ENCODE data around the gene VDR. TPM values are rescaled to one million over a fixed set of nuclear protein-coding genes. Genes with fewer than 3 reads are reported as not detected.

The VDR gene
- polyA plus RNA-seq (2013, experiment 1 of 2), result 11.0 TPM
- polyA plus RNA-seq (2013, experiment 2 of 2), result 10.0 TPM

GRCh38 chr12:47904713-47905709 is at the start of gene VDR:
Gene VDR, minus strand, starts transcription at chr12:47904994. Its CDS starts 25,881 bp downstream, at chr12:47879113.
- H3K23ac ChIP-seq (ENCODE audit: low read length in 2 of 2), result peak within 1 kb of the TSS in 1 of 2 experiments; percentile 16
- H3K4ac ChIP-seq (ENCODE audit: low read depth in 1 of 2, low read length in 2 of 2), result peak within 1 kb of the TSS; percentile 9 to 50
- peak within 1 kb of the TSS in 1 of 2 experiments; percentile 37 for H3K14ac ChIP-seq (ENCODE audit: low read length in 2 of 2)
- H2BK120ac ChIP-seq (ENCODE audit: low read depth, low read length), result peak within 1 kb of the TSS; percentile 35
- H3K18ac ChIP-seq (ENCODE audit: low read depth in 1 of 2, low read length in 2 of 2), result peak within 1 kb of the TSS; percentile 37 to 63
- H3K79me1 ChIP-seq (replicated peaks; ENCODE audit: low read length, poor library complexity, severe bottlenecking), result peaks cover 3% of the 10 kb centered on the region
- H3K4me3 ChIP-seq (ENCODE audit: insufficient read depth in 1 of 2, low read depth in 1 of 2, low read length in 2 of 2), result peak within 1 kb of the TSS; percentile 52 to 88
- H3K4me2 ChIP-seq (ENCODE audit: low read length, poor library complexity, severe bottlenecking), result peak within 1 kb of the TSS; percentile 97
- peaks cover 20 to 21% of the 10 kb centered on the region in 2 experiments for H3K27me3 ChIP-seq (ENCODE audit: control insufficient read depth in 1 of 2, insufficient read depth in 1 of 2, low read length in 2 of 2)
- no peak within 1 kb of the TSS for H2BK5ac ChIP-seq (ENCODE audit: low read depth, low read length, poor library complexity, severe bottlenecking)
- H3K27ac ChIP-seq (ENCODE audit: low read length, poor library complexity, severe bottlenecking), result no peak within 1 kb of the TSS
- peak within 1 kb of the TSS in 1 of 2 experiments; percentile 70 for H2BK12ac ChIP-seq (ENCODE audit: low read length in 2 of 2)
- H4K91ac ChIP-seq (ENCODE audit: low read length), result peak within 1 kb of the TSS; percentile 77
- H3K4me1 ChIP-seq (ENCODE audit: control insufficient read depth, insufficient read depth, low read depth, low read length), result peaks cover 26% of the 10 kb centered on the region
- peak within 1 kb of the TSS; percentile 74 for H2AFZ ChIP-seq (ENCODE audit: low read depth, low read length)
- H2AK5ac ChIP-seq (ENCODE audit: low read length, severe bottlenecking), result no peak within 1 kb of the TSS
- H2BK15ac ChIP-seq (ENCODE audit: low read depth, poor library complexity, severe bottlenecking), result peak within 1 kb of the TSS; percentile 60
- 2% methylated on average over 56 of the region's 79 CpGs for WGBS
- DNase-seq, result peak; percentile 79
- peak within 1 kb of the TSS; percentile 79 for H4K8ac ChIP-seq (ENCODE audit: low read length)
- peaks cover 0 to 6% of the 10 kb centered on the region in 2 experiments for H3K36me3 ChIP-seq (ENCODE audit: control insufficient read depth in 1 of 2, insufficient read depth in 2 of 2, low read depth in 1 of 2, low read length in 2 of 2)
- H3K9me3 ChIP-seq (ENCODE audit: control insufficient read depth, low read length), result no peaks in the 10 kb centered on the region
- H3K9ac ChIP-seq (ENCODE audit: low read length), result peak within 1 kb of the TSS; percentile 84

- Histone ChIP-seq H3K18ac (ENCODE audit: low read depth in 1 of 2, low read length in 2 of 2) (no peak overlapping the region), H3K27ac (ENCODE audit: low read length, poor library complexity, severe bottlenecking) (no peak overlapping the region), H2BK5ac (ENCODE audit: low read depth, low read length, poor library complexity, severe bottlenecking) (no peak overlapping the region), H3K4me2 (ENCODE audit: low read length, poor library complexity, severe bottlenecking) (no peak overlapping the region), H3K9ac (ENCODE audit: low read length) (no peak overlapping the region), H3K9me3 (ENCODE audit: control insufficient read depth, low read length) (peaks cover 5% of the 10 kb centered on the region), H3K79me1 (replicated peaks; ENCODE audit: low read length, poor library complexity, severe bottlenecking) (no peaks in the 10 kb centered on the region), H3K23ac (ENCODE audit: low read length in 2 of 2) (no peak overlapping the region), H2BK12ac (ENCODE audit: low read length in 2 of 2) (no peak overlapping the region), H2BK120ac (ENCODE audit: low read depth, low read length) (no peak overlapping the region), H3K14ac (ENCODE audit: low read length in 2 of 2) (no peak overlapping the region), H2AK5ac (ENCODE audit: low read length, severe bottlenecking) (no peak overlapping the region), H3K4me3 (ENCODE audit: insufficient read depth in 1 of 2, low read depth in 1 of 2, low read length in 2 of 2) (no peak overlapping the region), H2AFZ (ENCODE audit: low read depth, low read length) (no peak overlapping the region), H4K91ac (ENCODE audit: low read length) (no peak overlapping the region), H3K4me1 (ENCODE audit: control insufficient read depth, insufficient read depth, low read depth, low read length) (peaks cover 4% of the 10 kb centered on the region), H3K4ac (ENCODE audit: low read depth in 1 of 2, low read length in 2 of 2) (no peak overlapping the region), H3K36me3 (ENCODE audit: control insufficient read depth in 1 of 2, insufficient read depth in 2 of 2, low read depth in 1 of 2, low read length in 2 of 2) (no peaks in the 10 kb centered on the region), H4K8ac (ENCODE audit: low read length) (peak overlapping the region; percentile 51), H3K27me3 (ENCODE audit: control insufficient read depth in 1 of 2, insufficient read depth in 1 of 2, low read length in 2 of 2) (peaks cover 24 to 29% of the 10 kb centered on the region in 2 experiments), H2BK15ac (ENCODE audit: low read depth, poor library complexity, severe bottlenecking) (no peak overlapping the region)
- no peak for DNase-seq
- 68% methylated on average over 8 of the region's 8 CpGs for WGBS
Measured at GRCh38 chr12:47954058-47954457, 49.3 kb upstream of the VDR start.

GRCh38 chr12:47950856-47951468 is 46.2 kb upstream of the VDR start:
- 82% methylated on average over 8 of the region's 8 CpGs for WGBS
- H2BK120ac ChIP-seq (ENCODE audit: low read depth, low read length), result no peak overlapping the region
- peaks cover 21 to 26% of the 10 kb centered on the region in 2 experiments for H3K27me3 ChIP-seq (ENCODE audit: control insufficient read depth in 1 of 2, insufficient read depth in 1 of 2, low read length in 2 of 2)
- H4K8ac ChIP-seq (ENCODE audit: low read length), result no peak overlapping the region
- H3K18ac ChIP-seq (ENCODE audit: low read depth in 1 of 2, low read length in 2 of 2), result no peak overlapping the region
- H2AK5ac ChIP-seq (ENCODE audit: low read length, severe bottlenecking), result no peak overlapping the region
- H3K23ac ChIP-seq (ENCODE audit: low read length in 2 of 2), result peak overlapping the region in 1 of 2 experiments; percentile 15
- no peak overlapping the region for H2BK5ac ChIP-seq (ENCODE audit: low read depth, low read length, poor library complexity, severe bottlenecking)
- no peak overlapping the region for H3K9ac ChIP-seq (ENCODE audit: low read length)
- no peak overlapping the region for H3K4me2 ChIP-seq (ENCODE audit: low read length, poor library complexity, severe bottlenecking)
- H3K27ac ChIP-seq (ENCODE audit: low read length, poor library complexity, severe bottlenecking), result no peak overlapping the region
- no peak overlapping the region for H3K14ac ChIP-seq (ENCODE audit: low read length in 2 of 2)
- no peak overlapping the region for H3K4ac ChIP-seq (ENCODE audit: low read depth in 1 of 2, low read length in 2 of 2)
- H4K91ac ChIP-seq (ENCODE audit: low read length), result no peak overlapping the region
- no peak overlapping the region for H3K4me3 ChIP-seq (ENCODE audit: insufficient read depth in 1 of 2, low read depth in 1 of 2, low read length in 2 of 2)
- no peak for DNase-seq
- no peaks in the 10 kb centered on the region for H3K36me3 ChIP-seq (ENCODE audit: control insufficient read depth in 1 of 2, insufficient read depth in 2 of 2, low read depth in 1 of 2, low read length in 2 of 2)
- H2AFZ ChIP-seq (ENCODE audit: low read depth, low read length), result no peak overlapping the region
- no peak overlapping the region for H2BK12ac ChIP-seq (ENCODE audit: low read length in 2 of 2)
- peaks cover 15% of the 10 kb centered on the region for H3K4me1 ChIP-seq (ENCODE audit: control insufficient read depth, insufficient read depth, low read depth, low read length)
- H3K79me1 ChIP-seq (replicated peaks; ENCODE audit: low read length, poor library complexity, severe bottlenecking), result no peaks in the 10 kb centered on the region
- no peaks in the 10 kb centered on the region for H3K9me3 ChIP-seq (ENCODE audit: control insufficient read depth, low read length)
- H2BK15ac ChIP-seq (ENCODE audit: low read depth, poor library complexity, severe bottlenecking), result no peak overlapping the region
